Testis (tissue), 3 donors: ENCODE measurements around the gene IFIT3. TPM values are rescaled to one million over a fixed set of nuclear protein-coding genes. Genes with fewer than 3 reads are reported as not detected.

Experiments
- DNase-seq: peaks from one replicate; pipeline ENCODE4 v3.0.0-alpha.2; 2019
- H3K27ac ChIP-seq, 2 donors: fragments of 200-600 bp; sonication (generic); one replicate each; pipeline ENCODE4 v1.5.1; 2019
- H3K27me3 ChIP-seq: fragments of 200-600 bp; sonication (generic); one replicate; pipeline ENCODE4 v1.5.1; 2019
- H3K36me3 ChIP-seq: fragments of 200-600 bp; sonication (generic); one replicate; pipeline ENCODE4 v1.5.1; 2017; ENCODE audit warnings: low read depth; ENCODE audit errors: missing control alignments
- H3K4me1 ChIP-seq: fragments of 200-600 bp; sonication (generic); one replicate; pipeline ENCODE4 v1.5.1; 2019
- H3K4me3 ChIP-seq, 2 donors: fragments of 200-600 bp; sonication (generic); one replicate each; pipeline ENCODE4 v1.5.1; 2017 to 2019
- H3K9me3 ChIP-seq: fragments of 200-600 bp; sonication (generic); one replicate; pipeline ENCODE4 v1.5.1; 2017
- CTCF ChIP-seq, 3 experiments: fragments of 450-650 bp in 2 of 3; fragments of 200-600 bp in 1 of 3; sonication (generic) in 1 of 3; IDR thresholded peaks; one replicate each; pipeline ENCODE4 v1.5.1; 2016 to 2019; ENCODE audit warnings: antibody characterized with exemption in 3 of 3, mild to moderate bottlenecking in 2 of 3, moderate library complexity in 1 of 3
- POLR2A ChIP-seq: fragments of 450-650 bp; IDR thresholded peaks from one replicate; pipeline ENCODE4 v1.6.1; 2017; ENCODE audit warnings: antibody characterized with exemption, mild to moderate bottlenecking, moderate library complexity
- WGBS, 2 donors: methylation state at CpG; one replicate each; pipeline ENCODE4 v1.1.5; 2018; 5-methylcytosine and 5-hydroxymethylcytosine counted together
- intact Hi-C: fragments of 100-400 bp; cut with DNase I; formaldehyde crosslinking; loops from one replicate; pipeline ENCODE4 v1.15.1; 2023; ENCODE audit warnings: low total_unique reads
- polyA plus RNA-seq: library from polyadenylated mRNA; stranded (reverse); fragments of 350-450 nt; fragmentation: Illumina TruSeq; extraction: RNeasy Lipid Tissue Mini Kit (QIAGEN cat#74804); gene quantifications from one replicate; pipeline ENCODE4 v1.2.3, GENCODE V29; 2014; ENCODE audit warnings: low read depth, low replicate concordance; ENCODE audit not compliant: insufficient read depth
- total RNA-seq, 2 donors: library from RNA; depleted of rRNA; stranded (reverse); fragments of >200 nt; gene quantifications; one replicate each; pipeline ENCODE4 v1.2.3, GENCODE V29; 2016

The IFIT3 gene
- total and polyA plus RNA-seq, 3 donors from 2014 or later, result 5.4 to 10.6 (median 6.9) TPM

- H3K27ac ChIP-seq, result no peak overlapping the region
- intact Hi-C loops, result no loop called here
- no peak for DNase-seq
- TF ChIP-seq CTCF (IDR thresholded peaks at IDR 0.05), result no peak
- TF ChIP-seq POLR2A, result no peak
- H3K36me3 ChIP-seq, result no peaks in the 10 kb centered on the region
- no peaks in the 10 kb centered on the region for H3K9me3 ChIP-seq
- no peaks in the 10 kb centered on the region for H3K27me3 ChIP-seq
- no peak overlapping the region for H3K4me3 ChIP-seq
- 79 to 100% methylated on average over 1 to 3 of the region's 3 CpGs for WGBS, 2 donors
- peaks cover 30% of the 10 kb centered on the region for H3K4me1 ChIP-seq
Observed at GRCh38 chr10:89371987-89372386, 44.2 kb downstream of the IFIT3 start.

GRCh38 chr10:89373916-89374711 lies 46.3 kb downstream of the IFIT3 start:
- no peak overlapping the region for H3K4me3 ChIP-seq
- 24 to 32% methylated on average over 3 of the region's 3 CpGs for whole genome bisulfite sequencing, 2 donors
- intact Hi-C loops, result no loop called here

GRCh38 chr10:89374713-89375141 lies 46.9 kb downstream of the IFIT3 start:
- intact Hi-C loops, result no loop called here
- no peaks in the 10 kb centered on the region for H3K27me3 ChIP-seq
- peaks cover 17% of the 10 kb centered on the region for H3K4me1 ChIP-seq
- H3K9me3 ChIP-seq, result no peaks in the 10 kb centered on the region
- TF ChIP-seq POLR2A (no peak), CTCF (IDR thresholded peaks at IDR 0.05) (no peak)
- H3K27ac ChIP-seq, result peak overlapping the region; percentile 64 to 85
- no peak overlapping the region for H3K4me3 ChIP-seq
- no peaks in the 10 kb centered on the region for H3K36me3 ChIP-seq
- DNase-seq, result no peak

More at GRCh38 chr10:89373916-89374711, 46.3 kb downstream of the IFIT3 start:
- Histone ChIP-seq H3K27ac (peak overlapping the region; percentile 64 to 85), H3K9me3 (no peaks in the 10 kb centered on the region), H3K4me1 (peaks cover 17% of the 10 kb centered on the region), H3K27me3 (no peaks in the 10 kb centered on the region), H3K36me3 (no peaks in the 10 kb centered on the region)
- TF ChIP-seq POLR2A, result no peak
- TF ChIP-seq CTCF (IDR thresholded peaks at IDR 0.05), result no peak
- peak; percentile 95 for DNase-seq

GRCh38 chr10:89377705-89378637 lies 50.2 kb downstream of the IFIT3 start, which contains the start of gene IFIT1B:
Gene IFIT1B (plus strand): TSS chr10:89378056. CDS start chr10:89378136, 80 bp downstream.
- Histone ChIP-seq H3K27ac (no peak within 1 kb of the TSS), H3K4me1 (peaks cover 17% of the 10 kb centered on the region), H3K4me3 (no peak within 1 kb of the TSS), H3K9me3 (no peaks in the 10 kb centered on the region), H3K36me3 (no peaks in the 10 kb centered on the region), H3K27me3 (no peaks in the 10 kb centered on the region)
- no peak for TF ChIP-seq POLR2A
- TF ChIP-seq CTCF (IDR thresholded peaks at IDR 0.05), result no peak
- no peak for DNase-seq
- intact Hi-C loops, result no loop called here
- WGBS, 2 donors, result 93 to 96% methylated on average over 5 of the region's 5 CpGs
